HEK293T (cell line): ENCODE results near the gene CDHR5.

Experiments
- FOXM1 ChIP-seq: fragments of 450-650 bp; IDR thresholded peaks from 2 replicates; pipeline ENCODE4 v1.6.1; 2017; ENCODE audit warnings: mild to moderate bottlenecking, borderline replicate concordance
- NFRKB ChIP-seq: fragments of 450-650 bp; IDR thresholded peaks from 2 replicates; pipeline ENCODE4 v1.6.1; 2016; ENCODE audit warnings: mild to moderate bottlenecking, moderate library complexity
- SP1 ChIP-seq: fragments of 450-650 bp; IDR thresholded peaks from 2 replicates; pipeline ENCODE4 v1.6.1; 2017

GRCh38 chr11:624705-625635, at the start of gene CDHR5:
- TF ChIP-seq FOXM1, result no peak
- no peak for TF ChIP-seq NFRKB
- no peak for TF ChIP-seq SP1
